ENCODE results near the gene AARSD1.
A peak's percentile ranks its signal among the peaks of the same experiment; 100 is the strongest.

GRCh38 chr17:42928714-42929496 is 35.3 kb downstream of the AARSD1 start:
- TF ChIP-seq CTCF (conservative IDR thresholded peaks at IDR 0.05) (peak; percentile 67), ZFX (IDR thresholded peaks at IDR 0.05) (no peak)

All from C4-2B (cell line).